MM.1S (cell line): Measurements from ENCODE around the gene CD300H.

Experiments
- CTCF ChIP-seq: fragments of 300-600 bp; sonication (generic); IDR thresholded peaks from 2 replicates; pipeline ENCODE4 v1.5.1; 2016; ENCODE audit warnings: antibody characterized with exemption, low read length, mixed read lengths
- EZH2 ChIP-seq: fragments of 300-600 bp; sonication (generic); optimal IDR thresholded peaks from 2 replicates; pipeline ENCODE3; 2017; ENCODE audit warnings: low read depth, mild to moderate bottlenecking, antibody characterized with exemption, low read length, mixed read lengths
- EZH2phosphoT487 ChIP-seq: fragments of 300-600 bp; sonication (generic); IDR thresholded peaks from 2 replicates; pipeline ENCODE4 v1.6.1; 2018; ENCODE audit warnings: antibody characterized with exemption, low read length

GRCh38 chr17:74603037-74603635, 35.8 kb upstream of the CD300H start:
- TF ChIP-seq CTCF (no peak), EZH2 (no peak), EZH2phosphoT487 (no peak)
